GM12872 (cell line): ENCODE results near the gene CNNM2.

Experiments
- TF ChIP-seq, protein P1 (sequence below): IDR thresholded peaks from 3 replicates; pipeline ENCODE4 v1.5.1; 2011; ENCODE audit warnings: low read depth, mild to moderate bottlenecking, low read length, moderate library complexity; ENCODE audit not compliant: insufficient read depth

CNNM2 gene

DNA sequence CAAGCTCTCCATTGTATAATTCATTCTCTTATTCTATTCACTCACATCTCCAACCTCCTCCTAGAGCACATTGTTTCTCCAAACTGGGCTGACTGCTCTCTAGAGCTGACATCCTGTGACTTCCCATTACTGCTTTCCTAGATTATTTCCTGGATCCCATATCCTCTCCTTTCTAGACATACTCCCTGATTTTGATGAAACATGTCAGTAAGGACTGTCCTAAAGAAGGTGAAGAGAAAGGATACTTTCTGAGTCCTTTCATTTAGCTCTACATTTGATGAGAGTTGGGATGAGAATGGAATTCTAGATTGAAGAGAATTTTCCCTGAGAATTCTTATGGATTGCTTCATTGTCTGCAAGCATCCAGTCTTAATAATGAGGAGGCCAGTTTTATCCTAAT is 78.8 kb downstream of the CNNM2 start:
- TF ChIP-seq, protein P1, sequence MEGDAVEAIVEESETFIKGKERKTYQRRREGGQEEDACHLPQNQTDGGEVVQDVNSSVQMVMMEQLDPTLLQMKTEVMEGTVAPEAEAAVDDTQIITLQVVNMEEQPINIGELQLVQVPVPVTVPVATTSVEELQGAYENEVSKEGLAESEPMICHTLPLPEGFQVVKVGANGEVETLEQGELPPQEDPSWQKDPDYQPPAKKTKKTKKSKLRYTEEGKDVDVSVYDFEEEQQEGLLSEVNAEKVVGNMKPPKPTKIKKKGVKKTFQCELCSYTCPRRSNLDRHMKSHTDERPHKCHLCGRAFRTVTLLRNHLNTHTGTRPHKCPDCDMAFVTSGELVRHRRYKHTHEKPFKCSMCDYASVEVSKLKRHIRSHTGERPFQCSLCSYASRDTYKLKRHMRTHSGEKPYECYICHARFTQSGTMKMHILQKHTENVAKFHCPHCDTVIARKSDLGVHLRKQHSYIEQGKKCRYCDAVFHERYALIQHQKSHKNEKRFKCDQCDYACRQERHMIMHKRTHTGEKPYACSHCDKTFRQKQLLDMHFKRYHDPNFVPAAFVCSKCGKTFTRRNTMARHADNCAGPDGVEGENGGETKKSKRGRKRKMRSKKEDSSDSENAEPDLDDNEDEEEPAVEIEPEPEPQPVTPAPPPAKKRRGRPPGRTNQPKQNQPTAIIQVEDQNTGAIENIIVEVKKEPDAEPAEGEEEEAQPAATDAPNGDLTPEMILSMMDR, result no peak

- TF ChIP-seq, protein P1, result no peak
These were observed 79.9 kb downstream of the CNNM2 start for GRCh38 chr10:102997998-102998397.

DNA sequence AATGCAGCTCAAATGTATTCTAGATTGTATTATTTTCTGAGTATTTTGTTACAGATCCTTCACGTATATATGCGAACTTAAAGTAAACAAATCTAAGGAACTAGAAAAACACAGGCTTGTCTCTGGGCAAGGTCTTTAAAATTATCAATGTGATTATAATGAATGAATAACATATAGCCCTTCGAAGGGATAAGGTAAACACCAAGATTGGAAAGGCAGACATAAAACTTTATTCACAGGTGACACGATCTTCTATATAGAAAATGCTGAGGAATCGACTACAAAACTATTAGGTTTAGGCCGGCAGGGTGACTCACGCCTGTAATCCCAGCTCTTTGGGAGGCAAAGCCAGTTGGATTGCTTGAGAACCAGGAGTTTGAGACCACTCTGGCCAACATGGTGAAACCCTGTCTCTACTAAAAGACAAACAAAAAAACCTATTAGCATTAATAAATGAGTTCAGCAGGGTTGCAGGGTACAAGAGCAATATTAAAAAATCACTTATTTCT is 80.4 kb downstream of the CNNM2 start:
- TF ChIP-seq, protein P1, result no peak

- TF ChIP-seq, protein P1, result no peak
These were observed 88.9 kb downstream of the CNNM2 start for GRCh38 chr10:103007017-103007416.

DNA sequence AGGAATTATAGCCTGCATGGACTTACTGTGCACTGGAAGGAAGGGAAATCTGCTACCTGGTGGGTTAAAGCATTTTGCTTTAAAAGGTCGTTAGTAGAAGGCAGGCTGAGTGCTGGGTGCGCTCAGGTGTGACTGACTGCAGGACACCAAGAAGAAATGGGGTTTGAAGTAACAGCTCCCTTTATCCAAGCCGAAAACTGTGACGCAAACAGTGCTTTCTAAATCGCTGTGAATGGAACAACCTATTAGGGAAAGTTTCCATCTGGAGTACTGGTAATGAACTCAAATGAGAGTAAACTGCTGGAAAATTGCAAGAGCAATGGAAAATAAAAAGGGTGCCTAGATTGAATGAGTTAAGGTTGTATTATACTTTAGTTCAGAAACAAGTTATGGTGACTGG is 95.3 kb downstream of the CNNM2 start:
- TF ChIP-seq, protein P1, result no peak

GRCh38 chr10:103019425-103019824 is 101.3 kb downstream of the CNNM2 start:
- TF ChIP-seq, protein P1, result no peak

GRCh38 chr10:103021150-103021899 is 103.2 kb downstream of the CNNM2 start:
- TF ChIP-seq, protein P1, result no peak

DNA sequence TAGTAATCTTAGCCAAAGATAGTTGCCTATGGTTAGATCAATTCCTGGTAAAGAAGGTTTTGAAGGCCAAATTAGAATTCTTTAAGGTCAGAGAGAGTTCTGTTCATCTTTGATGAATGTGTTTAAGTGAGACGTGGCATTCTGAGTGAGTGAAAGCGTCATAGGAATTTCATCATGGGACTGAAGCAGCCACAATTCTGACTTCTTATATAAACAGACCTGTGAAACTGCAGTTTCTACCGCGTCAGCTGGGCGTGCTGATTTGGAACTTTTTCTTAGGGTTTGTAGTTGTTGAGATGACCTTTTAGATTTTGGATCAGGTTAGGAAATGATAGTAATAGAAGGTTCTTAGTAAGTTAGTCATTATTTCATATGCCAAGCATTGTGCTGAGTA is 103.8 kb downstream of the CNNM2 start:
- TF ChIP-seq, protein P1, result no peak
